ENCODE measurements around the gene CA4. TPM values are rescaled to one million over a fixed set of nuclear protein-coding genes. Genes with fewer than 3 reads are reported as not detected.
"Not testable (repeated sequence)": the region's sequence is repeated elsewhere in the genome, so short reads cannot be mapped to it uniquely, and the experiment has no call there.

CA4 gene
- total and polyA plus RNA-seq, 2 of the 8 experiments (the other 6 are each of a cell fraction or from before 2014, with no cell fraction given), result 3.6 to 4.2 TPM

- H3K27ac ChIP-seq (ENCODE audit: low read depth, low read length); H3K4ac ChIP-seq (replicated peaks; ENCODE audit: insufficient read length, low read depth, low read length); FAIRE-seq; H3K18ac ChIP-seq (ENCODE audit: extremely low read depth, low read length); H3K23me2 ChIP-seq (ENCODE audit: low read depth, low read length); H2BK20ac ChIP-seq (ENCODE audit: low read length); H3K4me3 ChIP-seq (ENCODE audit: extremely low read depth in 1 of 4, insufficient read depth in 2 of 4, low read depth in 3 of 4, low read length in 4 of 4); H2AFZ ChIP-seq (ENCODE audit: low read length); H2AK5ac ChIP-seq (ENCODE audit: low read depth, low read length); H3K23ac ChIP-seq (ENCODE audit: insufficient read length); H3K9me3 ChIP-seq (ENCODE audit: insufficient read depth in 2 of 2, low read depth in 1 of 2, low read length in 1 of 2); H3K4me1 ChIP-seq (replicated peaks in 1 of 4; ENCODE audit: control insufficient read depth in 3 of 4, insufficient read depth in 4 of 4, low read length in 3 of 4); H4K5ac ChIP-seq (ENCODE audit: insufficient read length, low read depth, low read length); POLR2A ChIA-PET (ENCODE audit: partially characterized antibody); H3K27me3 ChIP-seq (replicated peaks in 1 of 4; ENCODE audit: control insufficient read depth in 3 of 4, extremely low read depth in 1 of 4, insufficient read depth in 3 of 4, low read length in 3 of 4); H4K20me1 ChIP-seq (replicated peaks in 1 of 2; ENCODE audit: control insufficient read depth in 1 of 2, insufficient read depth in 2 of 2, low read length in 2 of 2); DNase-seq (ENCODE audit: low read depth in 1 of 2, low spot score in 2 of 2); H3K79me2 ChIP-seq (ENCODE audit: control insufficient read depth in 1 of 2, insufficient read depth in 2 of 2, low read length in 2 of 2); H2BK12ac ChIP-seq (ENCODE audit: low read depth, low read length); H4K8ac ChIP-seq (ENCODE audit: extremely low read depth, insufficient read depth, low read length); H3K4me2 ChIP-seq (ENCODE audit: insufficient read depth in 1 of 2, low read depth in 2 of 2, low read length in 2 of 2); H4K91ac ChIP-seq (replicated peaks; ENCODE audit: insufficient read length, low read length); H2BK5ac ChIP-seq (ENCODE audit: low read depth, low read length); H2BK120ac ChIP-seq (replicated peaks; ENCODE audit: low read depth, low read length); H3K9ac ChIP-seq (replicated peaks in 1 of 4; ENCODE audit: extremely low read depth in 1 of 4, low read depth in 3 of 4, low read length in 3 of 4); H3K56ac ChIP-seq (replicated peaks; ENCODE audit: insufficient read length, low read depth, low read length); H3K79me1 ChIP-seq (ENCODE audit: low read depth, low read length); H3K14ac ChIP-seq (ENCODE audit: insufficient read length); H2BK15ac ChIP-seq (ENCODE audit: low read length): not testable (repeated sequence)
- 86% methylated on average over 7 of the region's 7 CpGs; no CpG with 5 or more reads in 1 of the 2 experiments for WGBS, 2 experiments (ENCODE audit: extremely low coverage in 1 of 2, insufficient coverage in 1 of 2, insufficient read length in 1 of 2, insufficient replicate concordance in 2 of 2, low coverage in 1 of 2, low lambda C conversion rate in 2 of 2, missing lambda C conversion rate in 1 of 2)
- CTCF ChIA-PET (ENCODE audit: partially characterized antibody), result interaction anchor here (1.5 kb wide), 1 partner anchor 12 kb away, joined by 6 read pairs; no protein-coding TSS in a partner anchor
- H3K36me3 ChIP-seq (ENCODE audit: control insufficient read depth in 2 of 4, insufficient read depth in 4 of 4, low read length in 3 of 4), result peaks cover 7 to 63% (median 32%) of the 10 kb centered on the region in 4 experiments; a peak in 6 of 8 replicates
Observed at GRCh38 chr17:60186846-60187745, 37.3 kb downstream of the CA4 start.
